Measurements from ENCODE around the gene SLC12A6.
"Not testable (repeated sequence)": the region's sequence is repeated elsewhere in the genome, so short reads cannot be mapped to it uniquely, and the experiment has no call there.

Gene SLC12A6

GRCh38 chr15:34357653-34358052 is 20.1 kb upstream of the SLC12A6 start:
- DNase-seq (ENCODE audit: low read depth in 2 of 2) = no peak

- no peak for DNase-seq (ENCODE audit: low read depth in 2 of 2)
Observed at GRCh38 chr15:34355241-34355640, 17.7 kb upstream of the SLC12A6 start.

GRCh38 chr15:34354286-34354685 is 16.7 kb upstream of the SLC12A6 start:
- DNase-seq (ENCODE audit: low read depth in 2 of 2) = no peak

GRCh38 chr15:34353627-34354026 is 16.0 kb upstream of the SLC12A6 start:
- no peak for DNase-seq (ENCODE audit: low read depth in 2 of 2)

- DNase-seq (ENCODE audit: low read depth in 2 of 2) = not testable (repeated sequence)
Observed at GRCh38 chr15:34352996-34353395, 15.4 kb upstream of the SLC12A6 start.

- DNase-seq (ENCODE audit: low read depth in 2 of 2) = no peak
Observed at GRCh38 chr15:34349769-34350168, 12.2 kb upstream of the SLC12A6 start.

- no peak for DNase-seq (ENCODE audit: low read depth in 2 of 2)
Observed at GRCh38 chr15:34348735-34349300, 11.2 kb upstream of the SLC12A6 start.

- no peak for DNase-seq (ENCODE audit: low read depth in 2 of 2)
Observed at GRCh38 chr15:34347951-34348638, 10.5 kb upstream of the SLC12A6 start.

- DNase-seq (ENCODE audit: low read depth in 2 of 2) = peak; percentile 83 to 88
Observed at GRCh38 chr15:34342737-34343575, 5.4 kb upstream of the SLC12A6 start, which contains the start of the genes NOP10 and NUTM1. TSS of gene NOP10 (minus strand) at chr15:34343136. CDS start at chr15:34343073, 63 bp downstream. TSS of gene NUTM1 (plus strand) at chr15:34343315. CDS start at chr15:34343697, 382 bp downstream.

GRCh38 chr15:34342213-34342736 is 4.7 kb upstream of the SLC12A6 start:
- not testable (repeated sequence) for DNase-seq (ENCODE audit: low read depth in 2 of 2)

- DNase-seq (ENCODE audit: low read depth in 2 of 2) = no peak
Observed at GRCh38 chr15:34341381-34342212, 4.0 kb upstream of the SLC12A6 start.

- no peak for DNase-seq (ENCODE audit: low read depth in 2 of 2)
Observed at GRCh38 chr15:34339946-34340345, 2.4 kb upstream of the SLC12A6 start.

GRCh38 chr15:34338347-34338746 is 766 bp upstream of the SLC12A6 start:
- no peak for DNase-seq (ENCODE audit: low read depth in 2 of 2)

GRCh38 chr15:34336991-34337556 is 507 bp downstream of the SLC12A6 start:
- DNase-seq (ENCODE audit: low read depth in 2 of 2) = no peak

GRCh38 chr15:34336231-34336990 is 1.2 kb downstream of the SLC12A6 start:
- no peak for DNase-seq (ENCODE audit: low read depth in 2 of 2)

- DNase-seq (ENCODE audit: low read depth in 2 of 2) = no peak
Observed at GRCh38 chr15:34335176-34336032, 2.2 kb downstream of the SLC12A6 start.

- no peak for DNase-seq (ENCODE audit: low read depth in 2 of 2)
Observed at GRCh38 chr15:34334672-34335071, 2.9 kb downstream of the SLC12A6 start.

GRCh38 chr15:34332553-34333120 is 4.9 kb downstream of the SLC12A6 start:
- no peak for DNase-seq (ENCODE audit: low read depth in 2 of 2)

GRCh38 chr15:34331809-34332208 is 5.8 kb downstream of the SLC12A6 start:
- no peak for DNase-seq (ENCODE audit: low read depth in 2 of 2)

Data from stimulated activated CD8-positive, alpha-beta memory T cell treated with anti-CD3 and anti-CD28 coated beads, Interleukin-15, amount 100 ng/mL, for 4 hours (primary cell).